Hepatocyte (in vitro differentiated cells): ENCODE measurements around the gene ATP8A2.

Experiments
- EZH2 ChIP-seq: fragments of 200-600 bp; sonication (generic); IDR thresholded peaks from 2 replicates; pipeline ENCODE4 v1.6.1; 2016; ENCODE audit warnings: antibody characterized with exemption, mild to moderate bottlenecking, borderline replicate concordance
- EZH2phosphoT487 ChIP-seq: fragments of 200-600 bp; sonication (generic); IDR thresholded peaks from one replicate; pipeline ENCODE4 v1.6.1; 2018; ENCODE audit warnings: antibody characterized with exemption, mild to moderate bottlenecking, low read depth, moderate library complexity; ENCODE audit not compliant: unreplicated experiment, severe bottlenecking
- TF ChIP-seq, protein P1 (sequence below): fragments of 200-600 bp; sonication (generic); IDR thresholded peaks from 2 replicates; pipeline ENCODE4 v1.5.1; 2016; ENCODE audit warnings: antibody characterized with exemption, mild to moderate bottlenecking; ENCODE audit not compliant: poor library complexity

DNA sequence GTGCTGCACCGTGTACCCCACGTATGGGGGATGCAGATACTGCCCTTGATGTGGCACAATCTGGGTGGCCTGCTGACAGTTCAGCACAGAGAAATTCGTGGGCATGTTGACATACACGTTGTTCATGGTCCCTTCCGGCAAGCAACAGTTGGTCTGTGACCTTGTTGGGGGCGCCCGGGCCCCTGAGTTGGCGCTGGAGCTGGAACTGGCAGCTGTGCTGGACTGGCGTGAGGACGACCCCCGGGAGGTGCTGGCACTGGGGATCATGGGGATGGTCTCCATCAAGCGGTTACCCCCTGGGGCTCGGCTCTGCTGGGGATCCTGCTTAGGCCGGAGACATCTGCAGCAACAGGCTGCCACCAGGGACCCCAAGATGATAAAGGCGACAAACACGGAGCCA lies 674.9 kb downstream of the ATP8A2 start:
- TF ChIP-seq, protein P1, sequence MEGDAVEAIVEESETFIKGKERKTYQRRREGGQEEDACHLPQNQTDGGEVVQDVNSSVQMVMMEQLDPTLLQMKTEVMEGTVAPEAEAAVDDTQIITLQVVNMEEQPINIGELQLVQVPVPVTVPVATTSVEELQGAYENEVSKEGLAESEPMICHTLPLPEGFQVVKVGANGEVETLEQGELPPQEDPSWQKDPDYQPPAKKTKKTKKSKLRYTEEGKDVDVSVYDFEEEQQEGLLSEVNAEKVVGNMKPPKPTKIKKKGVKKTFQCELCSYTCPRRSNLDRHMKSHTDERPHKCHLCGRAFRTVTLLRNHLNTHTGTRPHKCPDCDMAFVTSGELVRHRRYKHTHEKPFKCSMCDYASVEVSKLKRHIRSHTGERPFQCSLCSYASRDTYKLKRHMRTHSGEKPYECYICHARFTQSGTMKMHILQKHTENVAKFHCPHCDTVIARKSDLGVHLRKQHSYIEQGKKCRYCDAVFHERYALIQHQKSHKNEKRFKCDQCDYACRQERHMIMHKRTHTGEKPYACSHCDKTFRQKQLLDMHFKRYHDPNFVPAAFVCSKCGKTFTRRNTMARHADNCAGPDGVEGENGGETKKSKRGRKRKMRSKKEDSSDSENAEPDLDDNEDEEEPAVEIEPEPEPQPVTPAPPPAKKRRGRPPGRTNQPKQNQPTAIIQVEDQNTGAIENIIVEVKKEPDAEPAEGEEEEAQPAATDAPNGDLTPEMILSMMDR = no peak
- no peak for TF ChIP-seq EZH2phosphoT487
- TF ChIP-seq EZH2 = no peak
